IMR-90 (cell line): ENCODE results near the gene RRP1B. TPM values are rescaled to one million over a fixed set of nuclear protein-coding genes. Genes with fewer than 3 reads are reported as not detected.

ENCODE experiments used
- ATAC-seq: fragments of 200-7000 bp; cut with Tn5 transposase; 2 replicates; pipeline ENCODE4 v1.9.1; 2020; ENCODE audit warnings: low read depth, mild to moderate bottlenecking, moderate library complexity
- BruUV-seq: library from RNA; stranded (reverse); fragments of 400-500 nt; replicated peaks from 2 replicates; lab custom pipeline; 2021; lab: Mats Ljungman, UMichigan
- CTCF ChIA-PET: fragments of 300-600 bp; formaldehyde crosslinking; extraction: SDS; loops from one replicate; lab custom pipeline; 2021; ENCODE audit warnings: antibody characterized with exemption; lab: Yijun Ruan, JAX
- POLR2A ChIA-PET: fragments of 300-600 bp; sonication (Branson Sonifier 250); formaldehyde crosslinking; loops from one replicate; lab custom pipeline; 2022; ENCODE audit warnings: antibody characterized with exemption; ENCODE audit not compliant: unreplicated experiment; lab: Charles Lee
- DNase-seq: peaks from one replicate; pipeline ENCODE4 v3.0.0; 2013
- H2AFZ ChIP-seq: replicated peaks from 2 replicates; pipeline ENCODE3; 2013; ENCODE audit warnings: low read length, mild to moderate bottlenecking; ENCODE audit not compliant: poor library complexity
- H2AK5ac ChIP-seq: 2 replicates; pipeline ENCODE4 v1.6.1; 2013; ENCODE audit warnings: low read depth, low read length, inconsistent platforms
- H2AK9ac ChIP-seq: replicated peaks from 2 replicates; pipeline ENCODE3; 2013; ENCODE audit warnings: mild to moderate bottlenecking, low read depth, low read length, moderate library complexity; ENCODE audit not compliant: poor library complexity
- H2BK120ac ChIP-seq: 2 replicates; pipeline ENCODE4 v1.6.1; 2013; ENCODE audit warnings: low read depth, low read length, inconsistent platforms
- H2BK15ac ChIP-seq: 3 replicates; pipeline ENCODE4 v1.6.1; 2013; ENCODE audit warnings: low read depth, low read length, inconsistent platforms
- H2BK20ac ChIP-seq: 2 replicates; pipeline ENCODE4 v1.6.1; 2013; ENCODE audit warnings: low read depth, mild to moderate bottlenecking, inconsistent platforms, low read length, moderate library complexity
- H2BK5ac ChIP-seq: 2 replicates; pipeline ENCODE4 v1.6.1; 2013; ENCODE audit warnings: mild to moderate bottlenecking, low read depth, low read length, inconsistent platforms; ENCODE audit not compliant: poor library complexity, severe bottlenecking
- H3K14ac ChIP-seq: replicated peaks from 2 replicates; pipeline ENCODE4 v1.6.1; 2013; ENCODE audit warnings: low read depth, low read length, inconsistent platforms
- H3K18ac ChIP-seq: 2 replicates; pipeline ENCODE4 v1.6.1; 2013; ENCODE audit warnings: low read depth, low read length, control low read depth
- H3K23ac ChIP-seq: 2 replicates; pipeline ENCODE4 v1.6.1; 2013; ENCODE audit warnings: low read depth, low read length, inconsistent platforms
- H3K27ac ChIP-seq: 2 replicates; pipeline ENCODE4 v1.5.1; 2013; ENCODE audit warnings: mild to moderate bottlenecking, control low read depth, low read length; ENCODE audit not compliant: insufficient read depth
- H3K27me3 ChIP-seq: 2 replicates; pipeline ENCODE4 v1.6.1; 2013; ENCODE audit warnings: low read length; ENCODE audit not compliant: control insufficient read depth, insufficient read depth
- H3K36me3 ChIP-seq: 2 replicates; pipeline ENCODE4 v1.6.1; 2013; ENCODE audit warnings: low read length, mixed read lengths; ENCODE audit not compliant: control insufficient read depth, insufficient read depth
- H3K4ac ChIP-seq: 2 replicates; pipeline ENCODE4 v1.6.1; 2013; ENCODE audit warnings: low read depth, low read length, inconsistent platforms
- H3K4me1 ChIP-seq: 2 replicates; pipeline ENCODE4 v1.6.1; 2013; ENCODE audit warnings: low read length, mixed read lengths; ENCODE audit not compliant: control insufficient read depth, insufficient read depth
- H3K4me2 ChIP-seq: 2 replicates; pipeline ENCODE4 v1.6.1; 2013; ENCODE audit warnings: low read depth, mild to moderate bottlenecking, control low read depth, low read length, moderate library complexity
- H3K4me3 ChIP-seq: 2 replicates; pipeline ENCODE4 v1.5.1; 2013; ENCODE audit warnings: low read depth, mild to moderate bottlenecking, control low read depth, low read length, moderate library complexity; ENCODE audit not compliant: insufficient read depth
- H3K56ac ChIP-seq: 2 replicates; pipeline ENCODE4 v1.6.1; 2013; ENCODE audit warnings: low read length, inconsistent platforms; ENCODE audit not compliant: insufficient read depth; ENCODE audit errors: extremely low read depth
- H3K79me1 ChIP-seq, 2 experiments: 2 replicates each; pipeline ENCODE4 v1.6.1; 2013; ENCODE audit warnings: low read length in 2 of 2, inconsistent platforms in 1 of 2, low read depth in 1 of 2
- H3K9ac ChIP-seq: 2 replicates; pipeline ENCODE4 v1.6.1; 2013; ENCODE audit warnings: low read depth, low read length, control low read depth
- H3K9me1 ChIP-seq: 2 replicates; pipeline ENCODE4 v1.6.1; 2013; ENCODE audit warnings: low read length, inconsistent platforms; ENCODE audit not compliant: insufficient read depth
- H3K9me3 ChIP-seq: 2 replicates; pipeline ENCODE4 v1.6.1; 2013; ENCODE audit warnings: low read length; ENCODE audit not compliant: control insufficient read depth, insufficient read depth
- H4K20me1 ChIP-seq: 2 replicates; pipeline ENCODE4 v1.6.1; 2013; ENCODE audit warnings: low read length, inconsistent platforms; ENCODE audit not compliant: insufficient read depth
- H4K5ac ChIP-seq: 2 replicates; pipeline ENCODE4 v1.6.1; 2013; ENCODE audit warnings: mild to moderate bottlenecking, low read depth, low read length, control low read depth
- H4K8ac ChIP-seq, 2 experiments: 2 replicates each; pipeline ENCODE4 v1.6.1; 2013; ENCODE audit warnings: low read depth in 2 of 2, low read length in 2 of 2, control low read depth in 1 of 2, inconsistent platforms in 1 of 2
- H4K91ac ChIP-seq: 2 replicates; pipeline ENCODE4 v1.6.1; 2013; ENCODE audit warnings: low read depth, low read length, inconsistent platforms; ENCODE audit not compliant: insufficient read depth
- BHLHE40 ChIP-seq: fragments of 150-350 bp; IDR thresholded peaks from 2 replicates; pipeline ENCODE4 v1.6.1; 2016; ENCODE audit warnings: mild to moderate bottlenecking, low read depth, low read length
- CEBPB ChIP-seq: IDR thresholded peaks from 2 replicates; pipeline ENCODE4 v1.6.1; 2012; ENCODE audit warnings: low read depth, low read length, improper control_type of control experiment
- CHD1 ChIP-seq: IDR thresholded peaks from 2 replicates; pipeline ENCODE4 v1.6.1; 2012; ENCODE audit warnings: low read depth, low read length, improper control_type of control experiment
- RCOR1 ChIP-seq: IDR thresholded peaks from 2 replicates; pipeline ENCODE4 v1.6.1; 2012; ENCODE audit warnings: mild to moderate bottlenecking, low read length, improper control_type of control experiment; ENCODE audit not compliant: insufficient replicate concordance
- SMC3 ChIP-seq: fragments of 150-350 bp; IDR thresholded peaks from 2 replicates; pipeline ENCODE4 v1.6.1; 2016; ENCODE audit warnings: low read depth, mild to moderate bottlenecking, antibody characterized with exemption, low read length, moderate library complexity
- WGBS, 2 experiments: methylation state at CpG; one replicate each; pipeline versions ENCODE4 v1.1.5 to v1.1.7; 2013; ENCODE audit warnings: missing lambda C conversion rate in 2 of 2; ENCODE audit not compliant: insufficient read length in 1 of 2; ENCODE audit errors: extremely low coverage in 2 of 2; 5-methylcytosine and 5-hydroxymethylcytosine counted together
- dilution Hi-C: fragments of 300-500 bp; cut with HindIII; formaldehyde crosslinking; loops from one replicate; pipeline ENCODE4 v1.14.3; 2018; ENCODE audit warnings: low sequenced_read_pairs; ENCODE audit not compliant: unreplicated experiment
- in situ Hi-C: fragments of 300-500 bp; cut with MboI; formaldehyde crosslinking; loops from 3 replicates; pipeline ENCODE4 v1.14.3; 2019; ENCODE audit warnings: low sequenced_read_pairs, inconsistent platforms, mixed read lengths
- intact Hi-C: fragments of 100-400 bp; cut with micrococcal nuclease; formaldehyde crosslinking; loops from 2 replicates; pipeline ENCODE4 v1.10.0; 2022
- polyA plus RNA-seq, 3 experiments: library from polyadenylated mRNA; depleted of rRNA; stranded (reverse); fragments of >200 nt; gene quantifications; 2 replicates each; pipeline ENCODE4 v1.2.3, GENCODE V29; 2012; ENCODE audit warnings: low replicate concordance in 1 of 3
- total RNA-seq: library from RNA; depleted of rRNA; stranded (reverse); fragments of >200 nt; gene quantifications from 2 replicates; pipeline ENCODE4 v1.2.3, GENCODE V29; 2012

Gene RRP1B
- total and polyA plus RNA-seq, 2 of the 4 experiments (the other 2 are of a cell fraction) = 11.1 to 16.1 TPM

GRCh38 chr21:43740497-43741156, 81.3 kb downstream of the RRP1B start:
- Histone ChIP-seq H3K18ac (no peak overlapping the region), H3K4me2 (no peak overlapping the region), H3K9ac (no peak overlapping the region), H2AK9ac (no peak overlapping the region), H2AK5ac (no peak overlapping the region), H4K20me1 (peaks cover 51% of the 10 kb centered on the region), H3K27ac (no peak overlapping the region), H4K8ac (no peak overlapping the region; a peak in 1 of 4 replicates), H3K56ac (no peak overlapping the region), H3K9me3 (no peaks in the 10 kb centered on the region), H2BK15ac (no peak overlapping the region), H3K4me3 (no peak overlapping the region), H3K79me1 (peaks cover 18 to 70% of the 10 kb centered on the region in 2 experiments), H2BK5ac (no peak overlapping the region), H4K91ac (no peak overlapping the region), H2BK120ac (no peak overlapping the region), H3K14ac (no peak overlapping the region), H2BK20ac (no peak overlapping the region), H4K5ac (no peak overlapping the region), H2AFZ (no peak overlapping the region), H3K9me1 (peaks cover 10% of the 10 kb centered on the region; the same call in 1 of the 2 replicates), H3K27me3 (no peaks in the 10 kb centered on the region), H3K4me1 (no peaks in the 10 kb centered on the region), H3K4ac (no peak overlapping the region), H3K23ac (no peak overlapping the region), H3K36me3 (peaks cover 41% of the 10 kb centered on the region)
- ATAC-seq = no peak
- POLR2A ChIA-PET = interaction anchor here (0.6 kb wide), 1 partner anchor 50 kb away, joined by 3 read pairs; no protein-coding TSS in a partner anchor
- dilution Hi-C loops = no loop called here
- intact Hi-C loops = no loop called here
- no TSS peak for BruUV-seq
- no peak for DNase-seq
- TF ChIP-seq CEBPB (no peak), BHLHE40 (no peak), RCOR1 (no peak), CHD1 (no peak), SMC3 (no peak)
- CTCF ChIA-PET = no interaction called here
- in situ Hi-C loops = no loop called here
- 71% methylated on average over 10 of the region's 25 CpGs; no CpG with 5 or more reads in 1 of the 2 experiments for WGBS, 2 experiments
